Chondrocyte (in vitro differentiated cells): ENCODE results near the gene RNF13. TPM values are rescaled to one million over a fixed set of nuclear protein-coding genes. Genes with fewer than 3 reads are reported as not detected.
"Not testable (repeated sequence)": the region's sequence is repeated elsewhere in the genome, so short reads cannot be mapped to it uniquely, and the experiment has no call there.

ENCODE experiments used
- DNase-seq: peaks from one replicate; pipeline ENCODE4 v3.0.0; 2021; ENCODE audit warnings: mixed read lengths, low spot score
- H3K27ac Mint-ChIP-seq: one replicate; pipeline ENCODE4 v1.8.0; 2021; ENCODE audit warnings: mild to moderate bottlenecking, moderate library complexity, mixed read lengths; ENCODE audit not compliant: unreplicated experiment
- H3K27me3 Mint-ChIP-seq: 2 replicates; pipeline ENCODE4 v1.8.0; 2021; ENCODE audit warnings: low read depth, mixed read lengths
- H3K36me3 Mint-ChIP-seq: 2 replicates; pipeline ENCODE4 v1.8.0; 2021; ENCODE audit warnings: low read depth, mixed read lengths
- H3K4me1 Mint-ChIP-seq: 2 replicates; pipeline ENCODE4 v1.8.0; 2021; ENCODE audit warnings: low read depth, mild to moderate bottlenecking, mixed read lengths
- H3K4me3 Mint-ChIP-seq: one replicate; pipeline ENCODE4 v1.8.0; 2021; ENCODE audit warnings: mild to moderate bottlenecking, moderate library complexity, mixed read lengths; ENCODE audit not compliant: unreplicated experiment
- H3K9me3 Mint-ChIP-seq: 2 replicates; pipeline ENCODE4 v1.8.0; 2021; ENCODE audit warnings: low read depth, mixed read lengths
- CTCF ChIP-seq: fragments of 200-600 bp; sonication (generic); IDR thresholded peaks from 2 replicates; pipeline ENCODE4 v1.5.0; 2021; ENCODE audit warnings: antibody characterized with exemption, mild to moderate bottlenecking, moderate library complexity
- total RNA-seq: library from RNA; stranded (reverse); gene quantifications from 3 replicates; pipeline ENCODE4 v1.2.1, GENCODE V29; 2021

The RNF13 gene
- total RNA-seq, 1 donor from 2014 or later, result 43.1 TPM

- TF ChIP-seq CTCF, result no peak
- no peak for DNase-seq
- Mint-ChIP-seq H3K9me3 (peaks cover 19% of the 10 kb centered on the region), H3K4me3 (no peak overlapping the region), H3K36me3 (peaks cover 7% of the 10 kb centered on the region), H3K27ac (no peak overlapping the region), H3K4me1 (peaks cover 11% of the 10 kb centered on the region), H3K27me3 (no peaks in the 10 kb centered on the region)
These were observed 15.4 kb downstream of the RNF13 start for GRCh38 chr3:149828390-149828789.

- Mint-ChIP-seq H3K4me1 (peaks cover 11% of the 10 kb centered on the region), H3K9me3 (peaks cover 24% of the 10 kb centered on the region)
- not testable (repeated sequence) for H3K4me3 Mint-ChIP-seq, DNase-seq, H3K36me3 Mint-ChIP-seq, H3K27ac Mint-ChIP-seq, H3K27me3 Mint-ChIP-seq
These were observed 16.6 kb downstream of the RNF13 start for GRCh38 chr3:149829631-149830030.

GRCh38 chr3:149830902-149831301, 17.9 kb downstream of the RNF13 start:
- H3K4me1 Mint-ChIP-seq, result peaks cover 11% of the 10 kb centered on the region
- no peaks in the 10 kb centered on the region for H3K27me3 Mint-ChIP-seq
- no peak for DNase-seq
- no peak overlapping the region for H3K4me3 Mint-ChIP-seq
- H3K27ac Mint-ChIP-seq, result no peak overlapping the region
- H3K36me3 Mint-ChIP-seq, result peaks cover 8% of the 10 kb centered on the region
- peaks cover 28% of the 10 kb centered on the region for H3K9me3 Mint-ChIP-seq
- TF ChIP-seq CTCF, result no peak

- Mint-ChIP-seq H3K36me3 (peaks cover 8% of the 10 kb centered on the region), H3K9me3 (peaks cover 28% of the 10 kb centered on the region), H3K27me3 (no peaks in the 10 kb centered on the region), H3K4me1 (peaks cover 11% of the 10 kb centered on the region), H3K4me3 (no peak overlapping the region), H3K27ac (no peak overlapping the region)
- no peak for DNase-seq
- TF ChIP-seq CTCF, result no peak
These were observed 18.3 kb downstream of the RNF13 start for GRCh38 chr3:149831321-149831720.

- Mint-ChIP-seq H3K4me3 (no peak overlapping the region), H3K36me3 (peaks cover 8% of the 10 kb centered on the region), H3K9me3 (peaks cover 31% of the 10 kb centered on the region), H3K27ac (no peak overlapping the region), H3K27me3 (no peaks in the 10 kb centered on the region), H3K4me1 (peaks cover 11% of the 10 kb centered on the region)
- DNase-seq, result no peak
- no peak for TF ChIP-seq CTCF
These were observed 19.1 kb downstream of the RNF13 start for GRCh38 chr3:149832086-149832485.

- H3K27me3 Mint-ChIP-seq, result no peaks in the 10 kb centered on the region
- peaks cover 11% of the 10 kb centered on the region for H3K4me1 Mint-ChIP-seq
- H3K36me3 Mint-ChIP-seq, result peaks cover 10% of the 10 kb centered on the region
- H3K4me3 Mint-ChIP-seq, result no peak overlapping the region
- no peak for DNase-seq
- H3K9me3 Mint-ChIP-seq, result peaks cover 34% of the 10 kb centered on the region
- no peak for TF ChIP-seq CTCF
- H3K27ac Mint-ChIP-seq, result no peak overlapping the region
These were observed 20.2 kb downstream of the RNF13 start for GRCh38 chr3:149833241-149833640.

GRCh38 chr3:149838491-149838890, 25.5 kb downstream of the RNF13 start:
- not testable (repeated sequence) for H3K27ac Mint-ChIP-seq, H3K27me3 Mint-ChIP-seq, H3K4me3 Mint-ChIP-seq, DNase-seq, H3K4me1 Mint-ChIP-seq, H3K36me3 Mint-ChIP-seq
- peaks cover 22% of the 10 kb centered on the region for H3K9me3 Mint-ChIP-seq

GRCh38 chr3:149839469-149839868, 26.5 kb downstream of the RNF13 start:
- H3K9me3 Mint-ChIP-seq, result peaks cover 17% of the 10 kb centered on the region
- DNase-seq, H3K36me3 Mint-ChIP-seq, H3K4me1 Mint-ChIP-seq, H3K27me3 Mint-ChIP-seq, H3K27ac Mint-ChIP-seq, H3K4me3 Mint-ChIP-seq: not testable (repeated sequence)
